T-helper 17 cell (primary cell): ENCODE measurements around the gene NEDD4L. TPM values are rescaled to one million over a fixed set of nuclear protein-coding genes. Genes with fewer than 3 reads are reported as not detected.

Experiments
- ATAC-seq: fragments of 150-1000 bp; cut with Tn5 transposase; 2 replicates; pipeline ENCODE4 v1.10.0; 2021; ENCODE audit warnings: mild to moderate bottlenecking, moderate library complexity
- DNase-seq, 3 donors: peaks; one replicate each; pipeline versions ENCODE4 v3.0.0 to v3.0.0-alpha.2; 2020 to 2021
- H3K9me3 ChIP-seq: one replicate; pipeline ENCODE4 v1.7.0; 2013; ENCODE audit warnings: low read length, mild to moderate bottlenecking; ENCODE audit not compliant: control insufficient read depth, poor library complexity, severe bottlenecking
- H3K27ac Mint-ChIP-seq: one replicate; pipeline ENCODE4 v1.8.0; 2022; ENCODE audit warnings: mild to moderate bottlenecking, moderate library complexity, mixed read lengths
- H3K27me3 Mint-ChIP-seq: one replicate; pipeline ENCODE4 v1.8.0; 2022; ENCODE audit warnings: mixed read lengths
- H3K36me3 Mint-ChIP-seq: one replicate; pipeline ENCODE4 v1.8.0; 2022; ENCODE audit warnings: low read depth, mixed read lengths
- H3K4me1 Mint-ChIP-seq: one replicate; pipeline ENCODE4 v1.8.0; 2022; ENCODE audit warnings: mild to moderate bottlenecking, mixed read lengths
- H3K4me3 Mint-ChIP-seq: one replicate; pipeline ENCODE4 v1.8.0; 2022; ENCODE audit warnings: mild to moderate bottlenecking, moderate library complexity, mixed read lengths
- total RNA-seq, 4 donors: library from RNA in 2 of 4; stranded (reverse) in 2 of 4; gene quantifications; one replicate each; pipeline ENCODE4 v1.2.3 and lab custom pipeline; 2022 to 2026

Gene NEDD4L
- total RNA-seq, 2 donors from 2014 or later, result 9.8 to 22.4 TPM

DNA sequence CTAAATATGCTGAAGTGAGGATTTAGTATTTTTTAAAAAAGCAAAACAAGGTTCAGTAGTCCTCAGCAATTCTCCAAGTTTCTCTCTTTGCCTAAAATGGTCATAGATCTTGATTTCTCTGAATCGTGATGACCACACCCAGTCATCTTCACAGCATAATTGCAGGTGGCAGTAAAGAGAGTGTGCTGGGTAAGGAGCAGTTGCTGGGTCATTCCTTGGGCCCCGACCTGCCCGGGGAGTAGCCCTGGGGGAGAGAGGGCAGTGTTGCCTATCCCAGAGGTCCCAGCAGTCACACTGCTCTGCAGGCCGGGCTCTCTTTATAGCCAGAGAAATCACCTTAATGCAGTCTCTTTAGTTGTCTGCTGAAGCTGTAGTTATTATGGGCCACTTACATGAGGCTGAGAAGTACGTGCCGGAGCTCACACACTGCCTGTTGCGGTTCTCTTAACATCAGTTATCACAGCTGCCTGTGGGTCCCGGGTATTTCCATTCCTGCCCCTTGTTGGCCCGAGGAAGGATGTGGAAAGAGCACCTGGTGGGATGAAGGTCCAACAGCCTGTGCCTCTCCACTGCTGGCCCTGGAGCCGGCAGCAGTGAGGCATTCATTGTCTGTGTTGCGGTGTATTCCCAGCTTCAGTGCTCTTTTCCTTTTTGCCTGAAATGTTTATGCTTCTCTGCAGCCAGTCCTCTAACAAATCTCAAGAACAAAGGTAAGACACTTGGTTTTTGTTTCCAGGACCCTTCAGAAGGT, 354.8 kb downstream of the NEDD4L start:
- Mint-ChIP-seq H3K27ac (peak overlapping the region; percentile 14), H3K36me3 (no peaks in the 10 kb centered on the region), H3K27me3 (peaks cover 4% of the 10 kb centered on the region), H3K4me1 (peaks cover 26% of the 10 kb centered on the region), H3K4me3 (no peak overlapping the region)
- DNase-seq, result no peak
- no peaks in the 10 kb centered on the region for H3K9me3 ChIP-seq
- no peak for ATAC-seq

- Mint-ChIP-seq H3K36me3 (no peaks in the 10 kb centered on the region), H3K27ac (peak overlapping the region; percentile 16), H3K4me3 (peak overlapping the region; percentile 66), H3K4me1 (peaks cover 21% of the 10 kb centered on the region), H3K27me3 (peaks cover 4% of the 10 kb centered on the region)
- ATAC-seq (peak; percentile 68), DNase-seq (no peak)
- no peaks in the 10 kb centered on the region for H3K9me3 ChIP-seq
These were observed 356.4 kb downstream of the NEDD4L start for GRCh38 chr18:58400331-58400870.

DNA sequence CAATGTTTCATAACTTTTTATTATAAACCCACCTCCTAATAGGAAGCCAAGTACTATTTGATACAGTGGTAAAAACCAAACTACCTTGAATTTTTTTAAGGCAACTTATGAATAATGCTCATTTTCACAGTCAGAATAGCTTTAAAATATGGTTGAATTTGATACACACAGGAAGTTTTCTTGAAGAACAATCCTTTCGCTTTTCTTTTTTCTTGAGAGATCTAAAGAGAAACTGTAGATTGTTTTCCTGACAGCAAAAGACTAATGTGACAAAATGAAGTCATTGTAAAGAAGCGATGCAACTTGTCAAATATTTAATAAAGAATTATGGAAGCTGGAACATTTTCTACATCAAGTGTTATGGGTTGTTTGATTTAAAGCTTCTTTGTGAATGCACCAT, 357.2 kb downstream of the NEDD4L start:
- DNase-seq (no peak), ATAC-seq (no peak)
- Mint-ChIP-seq H3K4me3 (no peak overlapping the region), H3K27me3 (peaks cover 4% of the 10 kb centered on the region), H3K27ac (peak overlapping the region; percentile 16), H3K4me1 (peaks cover 13% of the 10 kb centered on the region), H3K36me3 (no peaks in the 10 kb centered on the region)
- H3K9me3 ChIP-seq, result no peaks in the 10 kb centered on the region

DNA sequence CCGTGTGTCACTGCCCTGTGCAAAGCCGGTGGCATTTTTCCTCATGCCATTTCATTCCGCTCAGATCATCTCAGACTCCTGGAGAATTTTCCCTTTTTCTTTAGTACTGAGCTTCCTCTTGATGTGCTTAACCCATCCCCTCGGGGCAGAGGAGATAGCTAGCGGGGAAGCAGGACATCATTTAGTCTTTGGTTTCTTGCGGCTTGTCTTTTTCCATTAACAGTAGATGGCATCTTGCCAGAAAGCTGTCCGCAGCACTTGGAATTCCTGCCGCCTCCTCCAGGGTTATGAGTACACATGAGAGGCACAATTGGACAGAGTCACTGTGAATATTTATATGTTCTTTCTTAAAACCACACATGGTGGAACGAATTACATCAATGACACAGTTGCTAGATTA, 358.2 kb downstream of the NEDD4L start:
- no peaks in the 10 kb centered on the region for H3K9me3 ChIP-seq
- Mint-ChIP-seq H3K27ac (no peak overlapping the region), H3K4me3 (no peak overlapping the region), H3K4me1 (peaks cover 11% of the 10 kb centered on the region), H3K36me3 (no peaks in the 10 kb centered on the region), H3K27me3 (peaks cover 4% of the 10 kb centered on the region)
- no peak for ATAC-seq
- no peak for DNase-seq

- Mint-ChIP-seq H3K36me3 (no peaks in the 10 kb centered on the region), H3K27ac (no peak overlapping the region), H3K27me3 (peaks cover 4% of the 10 kb centered on the region), H3K4me3 (no peak overlapping the region), H3K4me1 (peaks cover 7% of the 10 kb centered on the region)
- DNase-seq (no peak), ATAC-seq (no peak)
- H3K9me3 ChIP-seq, result no peaks in the 10 kb centered on the region
These were observed 359.1 kb downstream of the NEDD4L start for GRCh38 chr18:58402951-58403702.

- no peaks in the 10 kb centered on the region for H3K9me3 ChIP-seq
- DNase-seq, result no peak
- no peaks in the 10 kb centered on the region for H3K36me3 Mint-ChIP-seq
- no peak overlapping the region for H3K27ac Mint-ChIP-seq
- ATAC-seq, result no peak
- peaks cover 7% of the 10 kb centered on the region for H3K4me1 Mint-ChIP-seq
- H3K27me3 Mint-ChIP-seq, result peaks cover 4% of the 10 kb centered on the region
- H3K4me3 Mint-ChIP-seq, result no peak overlapping the region
These were observed 359.9 kb downstream of the NEDD4L start for GRCh38 chr18:58403799-58404455.

GRCh38 chr18:58405107-58405898, 361.3 kb downstream of the NEDD4L start:
- no peaks in the 10 kb centered on the region for H3K9me3 ChIP-seq
- no peak for ATAC-seq
- Mint-ChIP-seq H3K4me3 (no peak overlapping the region), H3K36me3 (no peaks in the 10 kb centered on the region), H3K27ac (no peak overlapping the region), H3K4me1 (peaks cover 2% of the 10 kb centered on the region), H3K27me3 (no peaks in the 10 kb centered on the region)
- no peak for DNase-seq

- no peaks in the 10 kb centered on the region for H3K36me3 Mint-ChIP-seq
- H3K4me3 Mint-ChIP-seq, result no peak overlapping the region
- no peaks in the 10 kb centered on the region for H3K9me3 ChIP-seq
- no peak overlapping the region for H3K27ac Mint-ChIP-seq
- no peak for DNase-seq
- no peaks in the 10 kb centered on the region for H3K4me1 Mint-ChIP-seq
- peaks cover 6% of the 10 kb centered on the region for H3K27me3 Mint-ChIP-seq
- no peak for ATAC-seq
These were observed 363.2 kb downstream of the NEDD4L start for GRCh38 chr18:58407263-58407648.

DNA sequence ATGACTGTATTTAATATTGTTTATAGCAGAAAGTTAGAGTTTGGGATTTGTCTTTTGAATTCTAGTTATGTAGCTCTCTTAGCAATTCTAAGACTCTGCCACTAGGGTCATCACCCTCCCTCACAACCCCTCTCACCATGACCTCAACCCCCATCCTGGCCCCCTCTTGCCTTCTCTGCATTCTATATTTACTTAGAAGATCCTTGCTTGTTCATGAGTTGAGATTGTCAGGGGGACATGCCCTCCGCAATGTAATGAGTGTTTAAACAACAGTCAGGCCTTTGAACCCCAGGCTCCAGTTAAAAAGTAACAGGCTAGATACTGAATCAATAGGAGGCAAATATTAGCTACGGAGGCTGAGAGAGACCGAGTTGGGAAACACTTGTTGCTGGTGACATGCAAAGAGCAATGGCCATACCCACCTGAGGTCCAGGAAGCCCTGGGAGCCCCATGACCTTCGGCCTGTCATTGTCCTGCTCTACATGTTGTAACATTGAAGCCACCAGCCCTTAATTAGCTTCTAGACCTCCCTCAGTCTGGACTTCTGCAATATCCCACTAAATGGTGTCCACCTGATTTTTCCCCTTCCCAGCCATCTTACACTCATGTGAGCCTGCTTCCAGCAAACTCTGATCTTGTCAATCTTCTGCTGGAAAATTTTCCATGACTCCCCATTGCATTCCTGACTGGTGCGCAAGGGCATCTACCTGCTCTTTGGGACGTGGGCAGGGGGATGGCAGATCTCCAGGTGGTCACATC, 363.8 kb downstream of the NEDD4L start:
- ATAC-seq (no peak), DNase-seq (no peak)
- no peaks in the 10 kb centered on the region for H3K4me1 Mint-ChIP-seq
- no peak overlapping the region for H3K27ac Mint-ChIP-seq
- H3K36me3 Mint-ChIP-seq, result no peaks in the 10 kb centered on the region
- no peaks in the 10 kb centered on the region for H3K9me3 ChIP-seq
- peaks cover 10% of the 10 kb centered on the region for H3K27me3 Mint-ChIP-seq
- H3K4me3 Mint-ChIP-seq, result no peak overlapping the region

DNA sequence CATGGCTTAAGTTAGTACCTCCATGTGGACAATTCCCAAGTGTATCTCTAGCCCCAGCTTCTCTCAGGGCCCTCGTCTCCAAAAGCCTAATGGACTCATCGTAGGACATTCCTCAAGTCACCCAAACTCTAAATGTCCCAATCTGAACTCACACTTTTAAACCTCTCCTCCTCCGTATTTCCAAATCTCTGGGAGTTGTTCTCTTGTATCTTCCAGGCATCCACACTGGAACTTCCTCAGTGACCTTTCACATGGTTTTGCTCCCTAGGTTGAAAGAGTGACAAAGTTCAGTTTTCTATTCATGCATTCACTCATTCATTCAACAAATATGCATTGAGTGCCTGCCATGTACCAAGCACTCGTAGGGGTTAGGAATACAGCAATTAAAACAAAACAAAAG, 364.6 kb downstream of the NEDD4L start:
- Mint-ChIP-seq H3K27ac (no peak overlapping the region), H3K4me1 (no peaks in the 10 kb centered on the region), H3K4me3 (no peak overlapping the region), H3K27me3 (peaks cover 16% of the 10 kb centered on the region), H3K36me3 (no peaks in the 10 kb centered on the region)
- no peaks in the 10 kb centered on the region for H3K9me3 ChIP-seq
- DNase-seq, result no peak
- no peak for ATAC-seq

DNA sequence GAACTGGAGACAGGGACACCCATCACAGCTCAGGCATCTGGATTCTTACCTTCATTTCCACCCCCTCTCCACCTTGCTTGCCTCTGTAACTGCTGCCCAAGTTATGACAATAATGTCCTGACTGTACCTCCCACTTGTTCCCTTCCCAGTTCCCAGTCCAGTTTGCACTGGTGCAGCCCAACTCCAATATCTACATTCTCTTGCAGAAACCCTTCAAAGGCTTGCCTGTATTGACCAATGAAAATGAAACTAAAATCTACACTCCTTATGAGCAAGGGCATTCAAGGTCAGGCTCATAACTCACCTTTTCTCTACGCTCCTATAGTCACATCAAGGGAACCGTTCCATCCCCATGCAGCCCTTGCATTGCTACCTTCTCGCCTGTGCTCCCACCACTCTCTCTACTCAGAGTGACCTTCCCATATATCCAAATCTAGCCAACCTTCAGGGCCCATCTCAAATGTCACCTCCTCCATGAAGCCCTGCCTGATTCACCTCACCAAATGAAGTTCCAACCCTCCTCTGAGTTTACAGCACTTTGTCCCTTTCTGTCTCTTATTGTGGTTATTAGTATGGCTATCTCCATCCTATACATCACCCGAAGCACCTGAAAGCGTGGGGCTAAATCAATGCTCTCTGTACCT, 365.9 kb downstream of the NEDD4L start:
- no peaks in the 10 kb centered on the region for H3K36me3 Mint-ChIP-seq
- no peak overlapping the region for H3K27ac Mint-ChIP-seq
- no peaks in the 10 kb centered on the region for H3K4me1 Mint-ChIP-seq
- DNase-seq, result no peak
- H3K27me3 Mint-ChIP-seq, result peaks cover 16% of the 10 kb centered on the region
- no peak for ATAC-seq
- no peak overlapping the region for H3K4me3 Mint-ChIP-seq
- no peaks in the 10 kb centered on the region for H3K9me3 ChIP-seq

- ATAC-seq (no peak), DNase-seq (no peak)
- Mint-ChIP-seq H3K4me1 (no peaks in the 10 kb centered on the region), H3K36me3 (no peaks in the 10 kb centered on the region), H3K27ac (no peak overlapping the region), H3K27me3 (peaks cover 16% of the 10 kb centered on the region), H3K4me3 (no peak overlapping the region)
- H3K9me3 ChIP-seq, result no peaks in the 10 kb centered on the region
These were observed 367.3 kb downstream of the NEDD4L start for GRCh38 chr18:58411323-58411722.
